HL-60 (cell line): ENCODE results near the gene UTF1.

Experiments used
- GABPA ChIP-seq: IDR thresholded peaks from 2 replicates; pipeline ENCODE4 v1.6.1; 2012; ENCODE audit warnings: low read depth
- POLR2AphosphoS5 ChIP-seq: IDR thresholded peaks from 2 replicates; pipeline ENCODE4 v1.6.1; 2012; ENCODE audit warnings: low read depth
- TF ChIP-seq, protein P1 (sequence below): IDR thresholded peaks from one replicate; pipeline ENCODE4 v1.5.1; 2011; ENCODE audit warnings: low read length, control low read depth, inconsistent platforms; ENCODE audit not compliant: insufficient read depth

DNA sequence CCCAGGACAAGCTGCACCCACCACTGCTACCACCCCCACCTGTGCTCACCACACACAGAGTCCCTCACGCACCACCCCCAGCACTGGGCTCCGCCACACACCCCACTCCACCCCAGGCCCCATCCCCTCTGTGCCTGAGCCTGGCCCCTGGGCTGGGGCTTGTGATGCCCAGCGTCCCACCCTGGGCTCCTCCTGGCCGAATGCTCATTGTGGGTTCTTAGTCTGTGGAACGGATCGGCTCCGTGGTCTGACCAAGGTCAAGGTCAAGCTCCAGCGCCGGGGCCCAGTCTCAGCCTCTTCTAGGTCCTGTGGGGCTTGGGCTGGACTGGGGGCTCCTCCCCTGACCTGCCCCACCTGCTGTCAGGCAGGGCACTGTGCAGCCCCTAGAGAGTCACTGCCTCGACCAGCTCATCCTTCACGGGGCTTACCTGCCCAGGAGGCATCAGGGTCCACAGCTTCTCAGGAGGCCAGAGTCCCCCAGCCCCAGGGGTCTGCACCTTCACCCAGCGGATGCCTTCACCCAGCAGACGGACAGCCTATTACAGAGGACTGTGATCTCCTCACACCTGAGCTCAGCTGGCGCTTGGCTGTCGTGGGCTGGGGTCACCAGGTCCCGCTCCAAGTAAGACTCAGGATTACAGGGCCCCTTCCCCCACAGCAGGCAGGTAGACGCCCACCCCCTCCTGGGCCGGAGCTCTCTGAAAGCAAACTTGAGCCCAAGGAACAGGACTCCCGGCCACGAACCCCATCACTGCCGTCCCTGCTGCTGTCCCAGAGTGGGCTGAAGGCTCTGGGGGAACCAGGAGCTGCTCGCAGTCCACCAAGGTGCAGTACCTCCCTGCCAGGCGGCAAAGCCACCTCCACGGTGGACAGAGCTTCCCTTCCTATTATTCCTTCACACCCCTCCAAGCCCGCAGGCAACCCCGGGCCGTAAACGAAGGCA, 15.3 kb upstream of the UTF1 start:
- TF ChIP-seq POLR2AphosphoS5 (no peak), GABPA (no peak)
- TF ChIP-seq, protein P1, sequence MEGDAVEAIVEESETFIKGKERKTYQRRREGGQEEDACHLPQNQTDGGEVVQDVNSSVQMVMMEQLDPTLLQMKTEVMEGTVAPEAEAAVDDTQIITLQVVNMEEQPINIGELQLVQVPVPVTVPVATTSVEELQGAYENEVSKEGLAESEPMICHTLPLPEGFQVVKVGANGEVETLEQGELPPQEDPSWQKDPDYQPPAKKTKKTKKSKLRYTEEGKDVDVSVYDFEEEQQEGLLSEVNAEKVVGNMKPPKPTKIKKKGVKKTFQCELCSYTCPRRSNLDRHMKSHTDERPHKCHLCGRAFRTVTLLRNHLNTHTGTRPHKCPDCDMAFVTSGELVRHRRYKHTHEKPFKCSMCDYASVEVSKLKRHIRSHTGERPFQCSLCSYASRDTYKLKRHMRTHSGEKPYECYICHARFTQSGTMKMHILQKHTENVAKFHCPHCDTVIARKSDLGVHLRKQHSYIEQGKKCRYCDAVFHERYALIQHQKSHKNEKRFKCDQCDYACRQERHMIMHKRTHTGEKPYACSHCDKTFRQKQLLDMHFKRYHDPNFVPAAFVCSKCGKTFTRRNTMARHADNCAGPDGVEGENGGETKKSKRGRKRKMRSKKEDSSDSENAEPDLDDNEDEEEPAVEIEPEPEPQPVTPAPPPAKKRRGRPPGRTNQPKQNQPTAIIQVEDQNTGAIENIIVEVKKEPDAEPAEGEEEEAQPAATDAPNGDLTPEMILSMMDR = no peak
